H1 (cell line): ENCODE data around the gene ZC3H12C. TPM values are rescaled to one million over a fixed set of nuclear protein-coding genes. Genes with fewer than 3 reads are reported as not detected.

Experiments
- CTCF ChIA-PET: fragments of 300-600 bp; sonication (Branson Sonifier 250); formaldehyde crosslinking; loops from one replicate; lab custom pipeline; 2021; ENCODE audit not compliant: partially characterized antibody; lab: Charles Lee
- POLR2A ChIA-PET: fragments of 300-600 bp; sonication (Branson Sonifier 250); formaldehyde crosslinking; loops from one replicate; lab custom pipeline; 2021; ENCODE audit warnings: inconsistent platforms; ENCODE audit not compliant: partially characterized antibody; lab: Charles Lee
- DNase-seq, 2 experiments: peaks; one replicate each; pipeline versions ENCODE4 v3.0.0 to v3.0.0-alpha.2; 2010 to 2022; ENCODE audit warnings: low spot score in 2 of 2, low read depth in 1 of 2, mixed read lengths in 1 of 2
- FAIRE-seq: peaks from 2 replicates; lab custom pipeline; 2011; peaks lifted over from hg19 to GRCh38; lab: Jason Lieb, UNC
- H2AFZ ChIP-seq: 2 replicates; pipeline ENCODE4 v1.8.1; 2012; ENCODE audit warnings: low read length, inconsistent platforms
- H2AK5ac ChIP-seq: 2 replicates; pipeline ENCODE4 v1.6.1; 2013; ENCODE audit warnings: low read depth, low read length
- H2BK120ac ChIP-seq: replicated peaks from 2 replicates; pipeline ENCODE3; 2013; ENCODE audit warnings: low read depth, low read length, inconsistent platforms
- H2BK12ac ChIP-seq: 2 replicates; pipeline ENCODE4 v1.6.1; 2013; ENCODE audit warnings: low read depth, low read length
- H2BK15ac ChIP-seq: 2 replicates; pipeline ENCODE4 v1.6.1; 2013; ENCODE audit warnings: low read length
- H2BK20ac ChIP-seq: 2 replicates; pipeline ENCODE4 v1.6.1; 2013; ENCODE audit warnings: low read length
- H2BK5ac ChIP-seq: 2 replicates; pipeline ENCODE4 v1.6.1; 2013; ENCODE audit warnings: low read depth, low read length
- H3K14ac ChIP-seq: 2 replicates; pipeline ENCODE4 v1.6.1; 2013; ENCODE audit warnings: inconsistent platforms; ENCODE audit not compliant: insufficient read length
- H3K18ac ChIP-seq: 2 replicates; pipeline ENCODE4 v1.6.1; 2013; ENCODE audit warnings: low read length; ENCODE audit errors: extremely low read depth
- H3K23ac ChIP-seq: 2 replicates; pipeline ENCODE4 v1.6.1; 2013; ENCODE audit warnings: inconsistent platforms; ENCODE audit not compliant: insufficient read length
- H3K23me2 ChIP-seq: 2 replicates; pipeline ENCODE4 v1.6.1; 2013; ENCODE audit warnings: low read depth, low read length
- H3K27ac ChIP-seq: 2 replicates; pipeline ENCODE4 v1.6.1; 2011; ENCODE audit warnings: low read depth, low read length, inconsistent platforms
- H3K27me3 ChIP-seq, 4 experiments: replicated peaks in 1 of 4; 1 replicate in 1 of 4; 2 replicates in 3 of 4; pipeline versions ENCODE4 v1.6.1 to v1.8.1; 2011 to 2013; ENCODE audit warnings: low read length in 3 of 4, mild to moderate bottlenecking in 3 of 4, inconsistent platforms in 2 of 4, mixed read lengths in 2 of 4, moderate library complexity in 1 of 4; ENCODE audit not compliant: control insufficient read depth in 3 of 4, insufficient read depth in 3 of 4; ENCODE audit errors: extremely low read depth in 1 of 4
- H3K36me3 ChIP-seq, 4 experiments: 2 replicates each; pipeline versions ENCODE4 v1.6.1 to v1.8.1; 2011 to 2013; ENCODE audit warnings: mild to moderate bottlenecking in 4 of 4, low read length in 3 of 4, moderate library complexity in 2 of 4, control low read depth in 1 of 4, inconsistent platforms in 1 of 4; ENCODE audit not compliant: insufficient read depth in 4 of 4, control insufficient read depth in 2 of 4
- H3K4ac ChIP-seq: replicated peaks from 2 replicates; pipeline ENCODE3; 2013; ENCODE audit warnings: low read length, low read depth, mixed read lengths, inconsistent platforms; ENCODE audit not compliant: insufficient read length
- H3K4me1 ChIP-seq, 4 experiments: replicated peaks in 1 of 4; 1 replicate in 1 of 4; 2 replicates in 3 of 4; pipeline versions ENCODE4 v1.6.1 to v1.8.1; 2011 to 2013; ENCODE audit warnings: low read length in 3 of 4, inconsistent platforms in 2 of 4, mixed read lengths in 1 of 4; ENCODE audit not compliant: insufficient read depth in 4 of 4, control insufficient read depth in 3 of 4
- H3K4me2 ChIP-seq, 2 experiments: 2 replicates each; pipeline versions ENCODE4 v1.6.1 to v1.8.1; 2011 to 2013; ENCODE audit warnings: low read depth in 2 of 2, low read length in 2 of 2, control low read depth in 1 of 2, inconsistent platforms in 1 of 2, mild to moderate bottlenecking in 1 of 2; ENCODE audit not compliant: insufficient read depth in 1 of 2
- H3K4me3 ChIP-seq, 4 experiments: fragments of 200-600, 300-600 bp in 1 of 4; sonication (generic), shearing (Covaris generic), sonication (Bioruptor Twin) in 1 of 4; 2 replicates each; pipeline versions ENCODE4 v1.5.1 to v1.8.1; 2011 to 2016; ENCODE audit warnings: low read length in 4 of 4, low read depth in 3 of 4, control low read depth in 2 of 4, inconsistent platforms in 2 of 4, mild to moderate bottlenecking in 2 of 4, mixed read lengths in 1 of 4, moderate library complexity in 1 of 4; ENCODE audit not compliant: insufficient read depth in 2 of 4; ENCODE audit errors: extremely low read depth in 1 of 4
- H3K56ac ChIP-seq: replicated peaks from 2 replicates; pipeline ENCODE3; 2013; ENCODE audit warnings: low read depth, mild to moderate bottlenecking, mixed read lengths, low read length, inconsistent platforms; ENCODE audit not compliant: insufficient read length
- H3K79me1 ChIP-seq: 2 replicates; pipeline ENCODE4 v1.6.1; 2013; ENCODE audit warnings: low read depth, low read length, control low read depth
- H3K79me2 ChIP-seq, 2 experiments: 2 replicates each; pipeline versions ENCODE4 v1.6.1 to v1.8.1; 2012 to 2013; ENCODE audit warnings: low read length in 2 of 2, mild to moderate bottlenecking in 2 of 2, inconsistent platforms in 1 of 2; ENCODE audit not compliant: insufficient read depth in 2 of 2, control insufficient read depth in 1 of 2
- H3K9ac ChIP-seq, 4 experiments: replicated peaks in 1 of 4; 1 replicate in 1 of 4; 2 replicates in 3 of 4; pipeline versions ENCODE4 v1.6.1 to v1.8.1; 2011 to 2013; ENCODE audit warnings: low read depth in 3 of 4, low read length in 3 of 4, control low read depth in 2 of 4, mild to moderate bottlenecking in 2 of 4, moderate library complexity in 2 of 4, inconsistent platforms in 1 of 4; ENCODE audit errors: extremely low read depth in 1 of 4
- H3K9me3 ChIP-seq, 2 experiments: 2 replicates each; pipeline versions ENCODE4 v1.6.1 to v1.8.1; 2012 to 2013; ENCODE audit warnings: mild to moderate bottlenecking in 2 of 2, moderate library complexity in 2 of 2, control low read depth in 1 of 2, inconsistent platforms in 1 of 2, low read depth in 1 of 2, low read length in 1 of 2, mixed read lengths in 1 of 2; ENCODE audit not compliant: insufficient read depth in 2 of 2
- H4K20me1 ChIP-seq, 2 experiments: replicated peaks in 1 of 2; 2 replicates each; pipeline versions ENCODE3 to v1.8.1; 2011 to 2013; ENCODE audit warnings: inconsistent platforms in 2 of 2, low read length in 2 of 2, mild to moderate bottlenecking in 1 of 2; ENCODE audit not compliant: insufficient read depth in 2 of 2, control insufficient read depth in 1 of 2
- H4K5ac ChIP-seq: 2 replicates; pipeline ENCODE4 v1.6.1; 2013; ENCODE audit warnings: low read length, low read depth, mixed read lengths, inconsistent platforms; ENCODE audit not compliant: insufficient read length
- H4K8ac ChIP-seq: 2 replicates; pipeline ENCODE4 v1.8.0; 2013; ENCODE audit warnings: mild to moderate bottlenecking, moderate library complexity, low read length, inconsistent platforms; ENCODE audit not compliant: insufficient read depth; ENCODE audit errors: extremely low read depth
- H4K91ac ChIP-seq: replicated peaks from 2 replicates; pipeline ENCODE3; 2013; ENCODE audit warnings: low read length, mixed read lengths, inconsistent platforms; ENCODE audit not compliant: insufficient read length
- BACH1 ChIP-seq: IDR thresholded peaks from 2 replicates; pipeline ENCODE4 v1.6.1; 2012; ENCODE audit warnings: low read length, improper control_type of control experiment
- BCL11A ChIP-seq, 2 experiments: IDR thresholded peaks; one replicate each; pipeline ENCODE4 v1.6.1; 2011; ENCODE audit warnings: low read depth in 2 of 2, low read length in 2 of 2, mild to moderate bottlenecking in 2 of 2
- CREB1 ChIP-seq: IDR thresholded peaks from 2 replicates; pipeline ENCODE4 v1.6.1; 2012; ENCODE audit warnings: inconsistent platforms
- EP300 ChIP-seq, 2 experiments: IDR thresholded peaks; 1 replicate in 1 of 2; 2 replicates in 1 of 2; pipeline ENCODE4 v1.6.1; 2011 to 2012; ENCODE audit warnings: low read depth in 2 of 2, low read length in 2 of 2, mild to moderate bottlenecking in 2 of 2, borderline replicate concordance in 1 of 2, inconsistent platforms in 1 of 2, moderate library complexity in 1 of 2
- HDAC6 ChIP-seq: IDR thresholded peaks from one replicate; pipeline ENCODE4 v1.7.1; 2012; ENCODE audit warnings: low read depth, mild to moderate bottlenecking, inconsistent platforms, low read length, moderate library complexity
- JUN ChIP-seq: IDR thresholded peaks from 2 replicates; pipeline ENCODE4 v1.6.1; 2011; ENCODE audit warnings: low read depth, mild to moderate bottlenecking, improper control_type of control experiment, low read length
- NRF1 ChIP-seq: IDR thresholded peaks from 2 replicates; pipeline ENCODE4 v1.6.1; 2011; ENCODE audit warnings: mild to moderate bottlenecking, low read depth, low read length, improper control_type of control experiment
- TBP ChIP-seq: IDR thresholded peaks from 2 replicates; pipeline ENCODE4 v1.6.1; 2011; ENCODE audit warnings: low read depth, low read length, improper control_type of control experiment
- TEAD4 ChIP-seq: IDR thresholded peaks from 2 replicates; pipeline ENCODE4 v1.6.1; 2012; ENCODE audit warnings: low read depth, low read length, inconsistent platforms, mixed read lengths
- WGBS, 2 experiments: shearing (Covaris generic) in 1 of 2; methylation state at CpG; one replicate each; pipeline versions ENCODE4 v1.1.6 to v1.1.7; 2013 to 2015; ENCODE audit warnings: low lambda C conversion rate in 2 of 2, mixed read lengths in 2 of 2, inconsistent platforms in 1 of 2, low coverage in 1 of 2, missing lambda C conversion rate in 1 of 2; ENCODE audit not compliant: insufficient replicate concordance in 2 of 2, insufficient coverage in 1 of 2, insufficient read length in 1 of 2; ENCODE audit errors: extremely low coverage in 1 of 2, missing lambda C conversion rate in 1 of 2; 5-methylcytosine and 5-hydroxymethylcytosine counted together
- polyA plus RNA-seq, 7 experiments: library from polyadenylated mRNA; depleted of rRNA in 3 of 7; stranded (reverse) in 5 of 7; unstranded in 2 of 7; fragments of >200 nt in 5 of 7; fragments of 200-250 nt in 2 of 7; gene quantifications; 1 replicate in 5 of 7; 2 replicates in 1 of 7; 4 replicates in 1 of 7; pipeline versions ENCODE4 v1.2.1 to v1.2.3, GENCODE V29; 2011 to 2013; ENCODE audit warnings: missing spikeins in 2 of 7, mixed read lengths in 2 of 7
- total RNA-seq: library from RNA; stranded (reverse); fragmentation: NEBNext Ultra II Directional; extraction: Animal tissue kit (Norgen Biotek cat#: 25700); gene quantifications from 2 replicates; pipeline ENCODE4 v1.2.1, GENCODE V29; 2021

Gene ZC3H12C
- total and polyA plus RNA-seq, 2 of the 8 experiments (the other 6 are each of a cell fraction or from before 2014, with no cell fraction given): 2.0 to 2.7 TPM

GRCh38 chr11:110113973-110114372 is 20.8 kb downstream of the ZC3H12C start:
- H3K18ac ChIP-seq: no peak overlapping the region
- no peak overlapping the region for H3K4me2 ChIP-seq
- no peak for TF ChIP-seq HDAC6
- no peak for TF ChIP-seq CREB1
- no peak for TF ChIP-seq NRF1
- no peak for TF ChIP-seq JUN
- TF ChIP-seq TEAD4: no peak
- TF ChIP-seq EP300 (IDR thresholded peaks at IDR 0.05; ENCODE audit: borderline replicate concordance in 1 of 2, low read depth in 2 of 2, low read length in 2 of 2): no peak
- no peak for TF ChIP-seq BCL11A (IDR thresholded peaks at IDR 0.05; ENCODE audit: low read depth in 2 of 2, low read length in 2 of 2)
- TF ChIP-seq BACH1: no peak
- no peak for TF ChIP-seq TBP
- no peaks in the 10 kb centered on the region for H3K9me3 ChIP-seq
- ChIA-PET POLR2A (no interaction called here), CTCF (no interaction called here)
- no peak overlapping the region for H3K4me3 ChIP-seq
- no peak overlapping the region for H3K56ac ChIP-seq
- no peak overlapping the region for H4K5ac ChIP-seq
- no peak overlapping the region for H2BK15ac ChIP-seq
- no peaks in the 10 kb centered on the region; a peak in 1 of 7 replicates for H3K4me1 ChIP-seq
- no peak overlapping the region for H4K8ac ChIP-seq
- H2BK20ac ChIP-seq: no peak overlapping the region
- H4K91ac ChIP-seq: no peak overlapping the region
- H3K4ac ChIP-seq: no peak overlapping the region
- H2BK120ac ChIP-seq: no peak overlapping the region
- FAIRE-seq: no peak
- no peak for DNase-seq
- H3K9ac ChIP-seq: no peak overlapping the region
- H3K23me2 ChIP-seq: no peaks in the 10 kb centered on the region
- H2BK5ac ChIP-seq: no peak overlapping the region
- H3K79me2 ChIP-seq: peaks cover 0 to 11% of the 10 kb centered on the region in 2 experiments; a peak in 2 of 4 replicates
- H3K79me1 ChIP-seq: no peaks in the 10 kb centered on the region
- no peak overlapping the region for H2AFZ ChIP-seq
- H3K23ac ChIP-seq: no peak overlapping the region
- no peak overlapping the region for H3K14ac ChIP-seq
- peaks cover 0 to 4% of the 10 kb centered on the region in 2 experiments for H4K20me1 ChIP-seq
- H3K27me3 ChIP-seq: no peaks in the 10 kb centered on the region
- H3K27ac ChIP-seq: no peak overlapping the region
- 85% methylated on average over 4 of the region's 4 CpGs; no CpG with 5 or more reads in 1 of the 2 experiments for WGBS, 2 experiments
- H2BK12ac ChIP-seq: no peak overlapping the region
- H2AK5ac ChIP-seq: no peak overlapping the region
- H3K36me3 ChIP-seq: no peaks in the 10 kb centered on the region
